OCI-LY3 (cell line): ENCODE data around the gene MX1.

Source experiments
- H2AFZ ChIP-seq: fragments of 200-600, 300-600 bp; shearing (Covaris generic); 2 replicates; pipeline ENCODE4 v1.6.0; 2014; ENCODE audit warnings: antibody characterized with exemption, low read depth, low read length
- H3K27ac ChIP-seq: fragments of 200-600, 300-600 bp; sonication (generic); 2 replicates; pipeline ENCODE4 v1.5.1; 2014; ENCODE audit warnings: mild to moderate bottlenecking, low read length, moderate library complexity, mixed read lengths
- H3K27me3 ChIP-seq: fragments of 200-600, 300-600 bp; sonication (generic); 2 replicates; pipeline ENCODE4 v1.6.1; 2014; ENCODE audit warnings: low read depth, low read length, mixed read lengths
- H3K36me3 ChIP-seq: fragments of 200-600, 300-600 bp; sonication (generic); replicated peaks from 2 replicates; pipeline ENCODE3; 2014; ENCODE audit warnings: low read depth, low read length, mixed read lengths
- H3K4me1 ChIP-seq: fragments of 300-600, 200-600 bp; sonication (generic); 2 replicates; pipeline ENCODE4 v1.6.1; 2014; ENCODE audit warnings: low read length, mixed read lengths
- H3K4me2 ChIP-seq: fragments of 200-600, 300-600 bp; sonication (generic); 2 replicates; pipeline ENCODE4 v1.6.1; 2014; ENCODE audit warnings: low read length, mixed read lengths
- H3K4me3 ChIP-seq: fragments of 300-600, 200-600 bp; sonication (generic); 2 replicates; pipeline ENCODE4 v1.5.1; 2014; ENCODE audit warnings: antibody characterized with exemption, mild to moderate bottlenecking, low read length, moderate library complexity
- H3K79me2 ChIP-seq: fragments of 300-600, 200-600 bp; shearing (Covaris generic); 2 replicates; pipeline ENCODE4 v1.6.1; 2014; ENCODE audit warnings: mild to moderate bottlenecking, low read length, mixed read lengths
- H3K9ac ChIP-seq: fragments of 300-600, 200-600 bp; shearing (Covaris generic); 2 replicates; pipeline ENCODE4 v1.6.0; 2014; ENCODE audit warnings: mild to moderate bottlenecking, low read length, moderate library complexity
- H3K9me3 ChIP-seq: fragments of 200-600, 300-600 bp; shearing (Covaris generic); 2 replicates; pipeline ENCODE4 v1.6.1; 2014; ENCODE audit warnings: low read length, mixed read lengths; ENCODE audit not compliant: insufficient read depth
- H4K20me1 ChIP-seq: fragments of 200-600, 300-600 bp; sonication (generic); 2 replicates; pipeline ENCODE4 v1.6.1; 2016; ENCODE audit warnings: low read length, mixed read lengths; ENCODE audit not compliant: insufficient read depth
- EZH2phosphoT487 ChIP-seq: fragments of 200-600 bp; shearing (Covaris generic); IDR thresholded peaks from 2 replicates; pipeline ENCODE4 v1.6.1; 2018; ENCODE audit warnings: antibody characterized with exemption, mixed run types, low read depth
- TF ChIP-seq, protein P1 (sequence below): fragments of 200-600, 300-600 bp; sonication (generic); IDR thresholded peaks from 2 replicates; pipeline ENCODE4 v1.5.1; 2014; ENCODE audit warnings: antibody characterized with exemption, low read length, low read depth

The MX1 gene

DNA sequence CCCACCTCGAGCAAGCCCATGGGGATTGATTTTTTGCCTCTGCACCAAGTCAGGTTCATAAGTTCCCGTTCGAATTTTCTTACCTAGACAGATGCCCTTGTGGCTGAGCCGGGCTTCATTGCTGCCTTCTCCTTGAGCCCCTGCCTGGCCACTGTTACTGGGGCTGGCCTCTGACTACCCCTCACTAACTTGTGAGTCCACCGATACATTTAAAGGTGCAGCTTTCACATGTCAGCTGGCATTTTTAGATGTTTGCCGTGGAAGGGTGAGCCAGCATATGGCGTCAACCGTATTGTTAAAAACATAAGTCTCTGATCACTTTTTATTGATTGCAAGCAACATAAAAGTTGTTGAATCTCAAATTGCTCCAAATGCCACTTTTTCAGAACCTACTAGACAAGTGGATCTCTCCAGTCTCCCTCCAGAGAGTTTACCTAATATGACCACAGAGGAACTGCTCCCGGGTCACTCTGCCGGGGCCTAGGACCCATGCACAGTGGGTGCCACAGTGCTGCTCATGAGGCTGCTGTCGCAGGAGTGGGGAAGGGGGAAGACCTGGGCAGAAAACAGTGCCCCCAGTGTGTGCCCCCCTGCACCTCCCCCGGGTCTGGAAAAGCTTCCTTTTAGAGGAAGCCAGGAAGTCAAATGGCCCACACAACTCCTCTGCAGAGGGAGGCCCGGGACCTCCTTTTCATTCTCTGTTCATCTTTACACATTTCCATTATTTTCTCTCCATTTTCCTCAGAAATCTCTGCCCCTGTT, 18.8 kb downstream of the MX1 start:
- Histone ChIP-seq H3K9me3 (no peaks in the 10 kb centered on the region), H2AFZ (no peak overlapping the region), H3K36me3 (no peaks in the 10 kb centered on the region), H3K4me2 (no peak overlapping the region), H3K9ac (no peak overlapping the region), H3K27ac (no peak overlapping the region), H3K27me3 (no peaks in the 10 kb centered on the region), H3K4me3 (no peak overlapping the region), H3K4me1 (no peaks in the 10 kb centered on the region), H3K79me2 (no peaks in the 10 kb centered on the region), H4K20me1 (no peaks in the 10 kb centered on the region)
- TF ChIP-seq, protein P1, sequence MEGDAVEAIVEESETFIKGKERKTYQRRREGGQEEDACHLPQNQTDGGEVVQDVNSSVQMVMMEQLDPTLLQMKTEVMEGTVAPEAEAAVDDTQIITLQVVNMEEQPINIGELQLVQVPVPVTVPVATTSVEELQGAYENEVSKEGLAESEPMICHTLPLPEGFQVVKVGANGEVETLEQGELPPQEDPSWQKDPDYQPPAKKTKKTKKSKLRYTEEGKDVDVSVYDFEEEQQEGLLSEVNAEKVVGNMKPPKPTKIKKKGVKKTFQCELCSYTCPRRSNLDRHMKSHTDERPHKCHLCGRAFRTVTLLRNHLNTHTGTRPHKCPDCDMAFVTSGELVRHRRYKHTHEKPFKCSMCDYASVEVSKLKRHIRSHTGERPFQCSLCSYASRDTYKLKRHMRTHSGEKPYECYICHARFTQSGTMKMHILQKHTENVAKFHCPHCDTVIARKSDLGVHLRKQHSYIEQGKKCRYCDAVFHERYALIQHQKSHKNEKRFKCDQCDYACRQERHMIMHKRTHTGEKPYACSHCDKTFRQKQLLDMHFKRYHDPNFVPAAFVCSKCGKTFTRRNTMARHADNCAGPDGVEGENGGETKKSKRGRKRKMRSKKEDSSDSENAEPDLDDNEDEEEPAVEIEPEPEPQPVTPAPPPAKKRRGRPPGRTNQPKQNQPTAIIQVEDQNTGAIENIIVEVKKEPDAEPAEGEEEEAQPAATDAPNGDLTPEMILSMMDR = no peak
- TF ChIP-seq EZH2phosphoT487 = no peak

DNA sequence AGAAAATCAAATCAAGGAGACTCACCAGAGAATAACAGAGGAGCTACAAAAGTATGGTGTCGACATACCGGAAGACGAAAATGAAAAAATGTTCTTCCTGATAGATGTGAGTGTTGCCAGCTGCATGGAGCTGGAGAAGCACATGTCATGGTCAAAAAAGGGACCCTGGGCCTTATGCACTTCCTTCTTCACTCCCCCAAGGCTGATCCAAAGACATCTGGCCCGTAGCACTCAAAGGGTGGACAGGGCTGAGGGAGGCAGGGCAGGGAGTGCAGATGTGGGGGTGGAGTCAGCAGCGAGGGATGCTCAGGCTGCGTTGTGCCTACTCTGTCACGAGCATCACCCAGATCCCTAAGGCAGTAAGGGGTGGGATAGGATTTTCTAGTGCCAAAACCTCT, 19.4 kb downstream of the MX1 start:
- no peaks in the 10 kb centered on the region for H3K36me3 ChIP-seq
- H2AFZ ChIP-seq = no peak overlapping the region
- H3K4me3 ChIP-seq = no peak overlapping the region
- TF ChIP-seq, protein P1 = no peak
- no peak for TF ChIP-seq EZH2phosphoT487
- H3K79me2 ChIP-seq = no peaks in the 10 kb centered on the region
- H3K27me3 ChIP-seq = no peaks in the 10 kb centered on the region
- H3K9me3 ChIP-seq = no peaks in the 10 kb centered on the region
- no peaks in the 10 kb centered on the region for H4K20me1 ChIP-seq
- no peak overlapping the region for H3K4me2 ChIP-seq
- H3K9ac ChIP-seq = no peak overlapping the region
- H3K27ac ChIP-seq = no peak overlapping the region
- no peaks in the 10 kb centered on the region for H3K4me1 ChIP-seq

DNA sequence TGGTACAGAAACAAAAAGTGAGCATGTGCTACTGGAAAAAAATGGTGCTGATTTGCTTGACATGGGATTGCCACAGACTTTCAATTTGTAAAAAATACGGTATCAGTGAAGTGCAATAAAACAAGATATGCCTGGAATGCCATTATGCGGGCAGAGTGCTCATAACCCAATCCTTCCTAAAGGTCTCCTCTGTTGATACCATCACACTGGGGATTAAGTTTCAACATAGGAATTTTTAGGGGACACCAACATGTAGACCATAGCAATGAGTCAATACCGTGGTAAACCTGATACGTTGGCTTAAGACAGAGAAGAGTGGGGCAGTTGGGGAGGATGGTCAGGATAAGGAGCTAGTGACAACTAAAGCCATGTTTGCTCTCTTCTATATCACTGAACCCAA, 20.5 kb downstream of the MX1 start:
- TF ChIP-seq EZH2phosphoT487 = no peak
- TF ChIP-seq, protein P1 = no peak
- H3K4me2 ChIP-seq = no peak overlapping the region
- H3K27me3 ChIP-seq = no peaks in the 10 kb centered on the region
- no peak overlapping the region for H2AFZ ChIP-seq
- H3K4me1 ChIP-seq = no peaks in the 10 kb centered on the region
- no peaks in the 10 kb centered on the region for H3K9me3 ChIP-seq
- no peaks in the 10 kb centered on the region for H4K20me1 ChIP-seq
- no peak overlapping the region for H3K27ac ChIP-seq
- no peaks in the 10 kb centered on the region for H3K79me2 ChIP-seq
- no peaks in the 10 kb centered on the region for H3K36me3 ChIP-seq
- H3K9ac ChIP-seq = no peak overlapping the region
- H3K4me3 ChIP-seq = no peak overlapping the region

DNA sequence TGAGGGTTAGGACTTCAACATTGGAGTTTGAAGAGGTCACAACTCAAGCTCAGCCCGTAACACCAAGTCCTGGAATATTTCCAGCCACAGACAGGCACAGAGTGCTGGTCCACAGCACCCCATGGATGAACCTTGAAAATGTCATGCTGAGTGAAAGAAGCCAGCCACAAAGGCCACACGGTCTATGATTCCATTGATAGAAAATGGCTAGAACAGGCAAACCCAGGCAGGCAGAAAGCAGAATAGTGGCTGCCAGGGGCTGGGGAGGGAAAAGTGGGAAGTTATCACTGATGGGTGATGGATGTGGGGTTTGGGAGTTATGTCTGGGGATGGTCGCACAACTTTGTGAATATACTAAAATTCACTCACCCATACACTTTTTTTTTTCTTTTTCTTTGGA, 21.3 kb downstream of the MX1 start:
- Histone ChIP-seq H4K20me1 (no peaks in the 10 kb centered on the region), H2AFZ (no peak overlapping the region), H3K79me2 (no peaks in the 10 kb centered on the region), H3K27ac (no peak overlapping the region), H3K36me3 (no peaks in the 10 kb centered on the region), H3K4me1 (no peaks in the 10 kb centered on the region), H3K4me3 (no peak overlapping the region), H3K9me3 (no peaks in the 10 kb centered on the region), H3K9ac (no peak overlapping the region), H3K4me2 (no peak overlapping the region), H3K27me3 (no peaks in the 10 kb centered on the region)
- TF ChIP-seq, protein P1 = no peak
- no peak for TF ChIP-seq EZH2phosphoT487
